ENCODE data around the gene ITGA3. TPM values are rescaled to one million over a fixed set of nuclear protein-coding genes. Genes with fewer than 3 reads are reported as not detected.
A peak's percentile ranks its signal among the peaks of the same experiment; 100 is the strongest.
"Not testable (repeated sequence)": the region's sequence is repeated elsewhere in the genome, so short reads cannot be mapped to it uniquely, and the experiment has no call there.

Gene ITGA3
- total and polyA plus RNA-seq, 7 donors, result 15.6 to 85.1 (median 38.4) TPM

- DNase-seq, result peak; percentile 97
- TF ChIP-seq, protein P1, sequence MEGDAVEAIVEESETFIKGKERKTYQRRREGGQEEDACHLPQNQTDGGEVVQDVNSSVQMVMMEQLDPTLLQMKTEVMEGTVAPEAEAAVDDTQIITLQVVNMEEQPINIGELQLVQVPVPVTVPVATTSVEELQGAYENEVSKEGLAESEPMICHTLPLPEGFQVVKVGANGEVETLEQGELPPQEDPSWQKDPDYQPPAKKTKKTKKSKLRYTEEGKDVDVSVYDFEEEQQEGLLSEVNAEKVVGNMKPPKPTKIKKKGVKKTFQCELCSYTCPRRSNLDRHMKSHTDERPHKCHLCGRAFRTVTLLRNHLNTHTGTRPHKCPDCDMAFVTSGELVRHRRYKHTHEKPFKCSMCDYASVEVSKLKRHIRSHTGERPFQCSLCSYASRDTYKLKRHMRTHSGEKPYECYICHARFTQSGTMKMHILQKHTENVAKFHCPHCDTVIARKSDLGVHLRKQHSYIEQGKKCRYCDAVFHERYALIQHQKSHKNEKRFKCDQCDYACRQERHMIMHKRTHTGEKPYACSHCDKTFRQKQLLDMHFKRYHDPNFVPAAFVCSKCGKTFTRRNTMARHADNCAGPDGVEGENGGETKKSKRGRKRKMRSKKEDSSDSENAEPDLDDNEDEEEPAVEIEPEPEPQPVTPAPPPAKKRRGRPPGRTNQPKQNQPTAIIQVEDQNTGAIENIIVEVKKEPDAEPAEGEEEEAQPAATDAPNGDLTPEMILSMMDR (IDR thresholded peaks at IDR 0.05), result no peak
- no peak for TF ChIP-seq POLR2A (IDR thresholded peaks at IDR 0.05)
- peak in 3 of 4 donors; percentile 63 to 66 (median 64) for TF ChIP-seq POLR2AphosphoS5 (IDR thresholded peaks at IDR 0.05)
- peak in 2 of 4 donors; percentile 43 to 62 for TF ChIP-seq EP300 (IDR thresholded peaks at IDR 0.05)
- peaks cover 0 to 94% (median 91%) of the 10 kb centered on the region in 4 donors for H3K4me1 ChIP-seq
- H3K4me3 ChIP-seq, result no peak overlapping the region
- 85 to 86% methylated on average over 9 of the region's 9 CpGs for WGBS, 2 donors
- H3K36me3 ChIP-seq, result no peaks in the 10 kb centered on the region
- H3K27me3 ChIP-seq, result no peaks in the 10 kb centered on the region
- H3K27ac ChIP-seq, result peak overlapping the region; percentile 91 to 96 (median 94)
- intact Hi-C loops (cut with DNase I), result no loop called here
- no peaks in the 10 kb centered on the region for H3K9me3 ChIP-seq
Measured at GRCh38 chr17:50060951-50061712, 5.2 kb downstream of the ITGA3 start.

GRCh38 chr17:50061713-50062045 is 5.8 kb downstream of the ITGA3 start:
- H3K9me3 ChIP-seq; H3K36me3 ChIP-seq; intact Hi-C loops (cut with DNase I); DNase-seq; H3K4me3 ChIP-seq; H3K27me3 ChIP-seq: not testable (repeated sequence)
- Histone ChIP-seq H3K4me1 (peaks cover 0 to 91% (median 89%) of the 10 kb centered on the region in 4 donors), H3K27ac (peak overlapping the region; percentile 91 to 96 (median 94))
- WGBS, 2 donors, result 57 to 86% methylated on average over 10 of the region's 10 CpGs

- intact Hi-C loops (cut with DNase I), result no loop called here
- TF ChIP-seq POLR2AphosphoS5 (IDR thresholded peaks at IDR 0.05) (peak in 3 of 4 donors; percentile 5 to 37 (median 14)), POLR2A (IDR thresholded peaks at IDR 0.05) (no peak)
- Histone ChIP-seq H3K27ac (peak overlapping the region; percentile 91 to 96 (median 94)), H3K4me3 (no peak overlapping the region), H3K4me1 (peaks cover 0 to 82% (median 80%) of the 10 kb centered on the region in 4 donors), H3K9me3 (no peaks in the 10 kb centered on the region), H3K36me3 (no peaks in the 10 kb centered on the region), H3K27me3 (no peaks in the 10 kb centered on the region)
- 38 to 68% methylated on average over 10 of the region's 10 CpGs for WGBS, 2 donors
- peak; percentile 93 for DNase-seq
Measured at GRCh38 chr17:50062293-50063243, 6.7 kb downstream of the ITGA3 start.

- Histone ChIP-seq H3K36me3 (peaks cover 7 to 9% (median 8%) of the 10 kb centered on the region in 4 donors), H3K4me3 (no peak overlapping the region), H3K9me3 (no peaks in the 10 kb centered on the region), H3K27ac (peak overlapping the region; percentile 91 to 96 (median 94)), H3K4me1 (peaks cover 0 to 71% (median 71%) of the 10 kb centered on the region in 4 donors), H3K27me3 (no peaks in the 10 kb centered on the region)
- WGBS, 2 donors, result 94 to 96% methylated on average over 8 of the region's 8 CpGs
- no peak for DNase-seq
- intact Hi-C loops (cut with DNase I), result loop anchor here (2.0 kb wide), 1 partner anchor 37 kb away; no protein-coding TSS in a partner anchor
- TF ChIP-seq POLR2A (IDR thresholded peaks at IDR 0.05) (no peak), EP300 (IDR thresholded peaks at IDR 0.05) (no peak), POLR2AphosphoS5 (IDR thresholded peaks at IDR 0.05) (no peak)
- TF ChIP-seq, protein P1 (IDR thresholded peaks at IDR 0.05), result no peak
Measured at GRCh38 chr17:50063561-50064252, 7.8 kb downstream of the ITGA3 start.

DNA sequence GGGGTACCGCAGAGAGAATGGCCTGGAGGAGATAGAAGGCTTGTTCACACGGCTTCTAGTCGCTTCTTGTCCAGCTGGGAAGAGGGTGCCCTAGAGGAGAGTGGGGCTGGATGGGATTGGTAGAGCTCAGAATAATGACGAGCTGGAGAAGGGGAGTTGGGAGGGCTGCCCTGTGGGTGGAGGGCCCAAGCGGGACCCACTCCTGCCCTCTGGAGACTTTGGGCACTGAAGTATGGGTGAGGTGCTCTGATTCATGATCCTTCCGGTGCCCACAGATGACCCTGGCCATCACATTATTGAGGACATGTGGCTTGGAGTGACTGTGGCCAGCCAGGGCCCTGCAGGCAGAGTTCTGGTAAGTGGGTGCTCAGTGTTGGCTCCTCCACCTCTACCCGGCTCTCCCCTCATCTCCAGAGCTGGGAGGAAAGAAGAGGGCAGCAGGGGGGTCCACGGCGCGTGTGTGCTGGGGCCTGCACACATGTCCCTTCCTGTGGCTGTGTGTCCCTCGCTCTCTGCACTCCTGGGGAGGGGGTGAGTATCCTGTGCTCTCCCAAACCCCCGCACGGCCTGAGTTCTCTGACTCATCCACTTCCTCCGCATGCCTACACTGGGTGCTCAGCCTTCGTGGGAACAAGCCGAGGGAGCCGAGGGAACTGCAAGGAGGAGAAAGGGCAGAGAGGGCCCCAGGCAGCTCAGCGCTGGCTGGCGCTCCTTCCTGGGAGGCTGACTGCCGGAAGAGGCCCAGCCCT is 8.5 kb downstream of the ITGA3 start:
- WGBS, 2 donors, result 71 to 87% methylated on average over 20 of the region's 20 CpGs
- H3K27me3 ChIP-seq, result no peaks in the 10 kb centered on the region
- H3K4me3 ChIP-seq, result no peak overlapping the region
- peaks cover 7 to 12% (median 10%) of the 10 kb centered on the region in 4 donors for H3K36me3 ChIP-seq
- no peaks in the 10 kb centered on the region for H3K9me3 ChIP-seq
- H3K27ac ChIP-seq, result peak overlapping the region; percentile 91 to 96 (median 94)
- intact Hi-C loops (cut with DNase I), result loop anchor here (2.0 kb wide), 1 partner anchor 38 kb away; no protein-coding TSS in a partner anchor
- TF ChIP-seq POLR2A (IDR thresholded peaks at IDR 0.05) (no peak), EP300 (IDR thresholded peaks at IDR 0.05) (no peak), POLR2AphosphoS5 (IDR thresholded peaks at IDR 0.05) (peak in 2 of 4 donors; percentile 15 to 28)
- TF ChIP-seq, protein P1 (IDR thresholded peaks at IDR 0.05), result no peak
- H3K4me1 ChIP-seq, result peaks cover 0 to 64% (median 63%) of the 10 kb centered on the region in 4 donors
- DNase-seq, result peak; percentile 86
